HepG2 (cell line): Measurements from ENCODE around the gene IFIT2. TPM values are rescaled to one million over a fixed set of nuclear protein-coding genes. Genes with fewer than 3 reads are reported as not detected.

Experiments used
- CHCHD3 ChIP-seq: sonication (generic); formaldehyde crosslinking; IDR thresholded peaks from 2 replicates; pipeline ENCODE4 v1.8.0; 2022; ENCODE audit warnings: mild to moderate bottlenecking, missing genetic modification reagents, moderate library complexity
- DR1 ChIP-seq: sonication (generic); formaldehyde crosslinking; IDR thresholded peaks from 2 replicates; pipeline ENCODE4 v1.8.0; 2021; ENCODE audit warnings: mild to moderate bottlenecking, missing genetic modification reagents, inconsistent platforms
- EEA1 ChIP-seq: sonication (generic); formaldehyde crosslinking; IDR thresholded peaks from 2 replicates; pipeline ENCODE4 v1.5.1; 2020; ENCODE audit warnings: mild to moderate bottlenecking, missing genetic modification reagents, borderline replicate concordance
- HDAC2 ChIP-seq: sonication (generic); formaldehyde crosslinking; IDR thresholded peaks from 2 replicates; pipeline ENCODE4 v1.4.0; 2020; ENCODE audit warnings: missing genetic modification reagents
- HIC2 ChIP-seq: sonication (generic); formaldehyde crosslinking; IDR thresholded peaks from 2 replicates; pipeline ENCODE4 v1.9.0; 2022; ENCODE audit warnings: low read depth, missing genetic modification reagents
- JUND ChIP-seq: sonication (generic); formaldehyde crosslinking; IDR thresholded peaks from 2 replicates; pipeline ENCODE4 v1.8.0; 2022; ENCODE audit warnings: mild to moderate bottlenecking, missing genetic modification reagents
- NAIF1 ChIP-seq: sonication (generic); formaldehyde crosslinking; IDR thresholded peaks from 2 replicates; pipeline ENCODE4 v1.5.0; 2020; ENCODE audit warnings: mild to moderate bottlenecking, missing genetic modification reagents, borderline replicate concordance
- PPARG ChIP-seq: conservative IDR thresholded peaks from 2 replicates; pipeline ENCODE4 v1.6.1; 2016; ENCODE audit warnings: missing biosample characterization, missing genetic modification reagents
- SAP130 ChIP-seq: IDR thresholded peaks from 2 replicates; pipeline ENCODE4 v1.6.1; 2016; ENCODE audit warnings: low read depth
- TMF1 ChIP-seq: sonication (generic); formaldehyde crosslinking; IDR thresholded peaks from 2 replicates; pipeline ENCODE4 v1.8.1; 2022; ENCODE audit warnings: low read depth, missing genetic modification reagents
- ZBTB10 ChIP-seq: sonication (generic); formaldehyde crosslinking; IDR thresholded peaks from 2 replicates; pipeline ENCODE4 v1.4.0; 2020; ENCODE audit warnings: missing genetic modification reagents, borderline replicate concordance
- ZNF331 ChIP-seq: sonication (generic); formaldehyde crosslinking; IDR thresholded peaks from 2 replicates; pipeline ENCODE4 v1.4.0; 2020; ENCODE audit warnings: missing genetic modification reagents
- ZNF367 ChIP-seq: sonication (generic); formaldehyde crosslinking; IDR thresholded peaks from 2 replicates; pipeline ENCODE4 v1.4.0; 2020; ENCODE audit warnings: missing genetic modification reagents, borderline replicate concordance
- ZNF605 ChIP-seq: sonication (generic); formaldehyde crosslinking; IDR thresholded peaks from 2 replicates; pipeline ENCODE4 v1.8.0; 2022; ENCODE audit warnings: mild to moderate bottlenecking, missing genetic modification reagents
- ZNF660 ChIP-seq: sonication (generic); formaldehyde crosslinking; IDR thresholded peaks from 2 replicates; pipeline ENCODE4 v1.5.1; 2020; ENCODE audit warnings: mild to moderate bottlenecking, low read depth, missing genetic modification reagents, borderline replicate concordance
- ZNF792 ChIP-seq: IDR thresholded peaks from 2 replicates; pipeline ENCODE4 v1.6.1; 2016
- polyA plus RNA-seq, 8 experiments: library from polyadenylated mRNA; depleted of rRNA in 3 of 8; stranded (reverse) in 7 of 8; unstranded in 1 of 8; fragments of >200 nt; fragmentation: Illumina TruSeq in 4 of 8; extraction: Trizol in 4 of 8; gene quantifications; 2 replicates each; pipeline versions ENCODE4 v1.2.1 to v1.2.3, GENCODE V29; 2011 to 2016; ENCODE audit warnings: low read depth in 4 of 8, missing spikeins in 1 of 8, mixed read lengths in 1 of 8; ENCODE audit not compliant: insufficient read depth in 1 of 8
- total RNA-seq, 5 experiments: library from RNA; depleted of rRNA; stranded (reverse); fragments of >200 nt; fragmentation: Illumina TruSeq; extraction: Trizol; gene quantifications; 2 replicates each; pipeline ENCODE4 v1.2.3, GENCODE V29; 2016; ENCODE audit warnings: low read depth in 1 of 5
- TF ChIP-seq, protein P1 (sequence below), 2 experiments: sonication (generic) in 1 of 2; formaldehyde crosslinking in 1 of 2; IDR thresholded peaks; 2 replicates each; pipeline versions ENCODE4 v1.4.0 to v1.6.1; 2016 to 2020; ENCODE audit warnings: borderline replicate concordance in 1 of 2, low read depth in 1 of 2, mild to moderate bottlenecking in 1 of 2, missing genetic modification reagents in 1 of 2
- TF ChIP-seq, protein P2 (sequence below): IDR thresholded peaks from 2 replicates; pipeline ENCODE4 v1.6.1; 2016; ENCODE audit warnings: missing compliant biosample characterization, missing genetic modification reagents, borderline replicate concordance

Gene IFIT2
- total and polyA plus RNA-seq, 2 of the 13 experiments (the other 11 are each of a cell fraction or from before 2014, with no cell fraction given): 0.04 to 0.15 TPM

- no peak for TF ChIP-seq TMF1 (CRISPR knock-in tag)
- no peak for TF ChIP-seq ZNF605 (CRISPR knock-in tag)
- no peak for TF ChIP-seq HIC2 (CRISPR knock-in tag)
- peak; percentile 35; the same call in 1 of the 2 replicates for TF ChIP-seq SAP130 (CRISPR knock-in tag)
- no peak for TF ChIP-seq ZNF367
- TF ChIP-seq PPARG: peak; percentile 99
- no peak for TF ChIP-seq DR1
- TF ChIP-seq EEA1 (CRISPR knock-in tag): no peak
- TF ChIP-seq ZNF660: no peak
- no peak for TF ChIP-seq ZBTB10 (CRISPR knock-in tag)
- TF ChIP-seq, protein P1, sequence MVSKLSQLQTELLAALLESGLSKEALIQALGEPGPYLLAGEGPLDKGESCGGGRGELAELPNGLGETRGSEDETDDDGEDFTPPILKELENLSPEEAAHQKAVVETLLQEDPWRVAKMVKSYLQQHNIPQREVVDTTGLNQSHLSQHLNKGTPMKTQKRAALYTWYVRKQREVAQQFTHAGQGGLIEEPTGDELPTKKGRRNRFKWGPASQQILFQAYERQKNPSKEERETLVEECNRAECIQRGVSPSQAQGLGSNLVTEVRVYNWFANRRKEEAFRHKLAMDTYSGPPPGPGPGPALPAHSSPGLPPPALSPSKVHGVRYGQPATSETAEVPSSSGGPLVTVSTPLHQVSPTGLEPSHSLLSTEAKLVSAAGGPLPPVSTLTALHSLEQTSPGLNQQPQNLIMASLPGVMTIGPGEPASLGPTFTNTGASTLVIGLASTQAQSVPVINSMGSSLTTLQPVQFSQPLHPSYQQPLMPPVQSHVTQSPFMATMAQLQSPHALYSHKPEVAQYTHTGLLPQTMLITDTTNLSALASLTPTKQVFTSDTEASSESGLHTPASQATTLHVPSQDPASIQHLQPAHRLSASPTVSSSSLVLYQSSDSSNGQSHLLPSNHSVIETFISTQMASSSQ (IDR thresholded peaks at IDR 0.05; ENCODE audit: low read depth): peak; percentile 14; the same call in 1 of the 2 replicates
- TF ChIP-seq, protein P1 (CRISPR knock-in tag; IDR thresholded peaks at IDR 0.05; ENCODE audit: borderline replicate concordance): no peak
- no peak for TF ChIP-seq NAIF1 (CRISPR knock-in tag)
- TF ChIP-seq HDAC2 (CRISPR knock-in tag): no peak
- TF ChIP-seq CHCHD3 (CRISPR knock-in tag): no peak
- TF ChIP-seq JUND (CRISPR knock-in tag): no peak
- TF ChIP-seq ZNF792 (CRISPR knock-in tag): no peak
- TF ChIP-seq, protein P2, sequence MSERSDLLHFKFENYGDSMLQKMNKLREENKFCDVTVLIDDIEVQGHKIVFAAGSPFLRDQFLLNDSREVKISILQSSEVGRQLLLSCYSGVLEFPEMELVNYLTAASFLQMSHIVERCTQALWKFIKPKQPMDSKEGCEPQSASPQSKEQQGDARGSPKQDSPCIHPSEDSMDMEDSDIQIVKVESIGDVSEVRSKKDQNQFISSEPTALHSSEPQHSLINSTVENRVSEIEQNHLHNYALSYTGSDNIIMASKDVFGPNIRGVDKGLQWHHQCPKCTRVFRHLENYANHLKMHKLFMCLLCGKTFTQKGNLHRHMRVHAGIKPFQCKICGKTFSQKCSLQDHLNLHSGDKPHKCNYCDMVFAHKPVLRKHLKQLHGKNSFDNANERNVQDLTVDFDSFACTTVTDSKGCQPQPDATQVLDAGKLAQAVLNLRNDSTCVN (CRISPR knock-in tag): no peak
- peak; percentile 61; the same call in 1 of the 2 replicates for TF ChIP-seq ZNF331 (CRISPR knock-in tag)
These were observed 32.3 kb upstream of the IFIT2 start (continued) for GRCh38 chr10:89269433-89270152.
